NCI-H82 treated with DMSO at 0.1 percent for 48 hours (cell line): ENCODE data around the gene SLC2A13.
A peak's percentile ranks its signal among the peaks of the same experiment; 100 is the strongest.

Experiments used
- DNase-seq: peaks from one replicate; lab custom pipeline; 2025; ENCODE audit not compliant: unreplicated experiment; lab: John Stamatoyannopoulos, UW

The SLC2A13 gene

GRCh38 chr12:40002178-40003169 is 103.4 kb downstream of the SLC2A13 start:
- DNase-seq, result no peak

GRCh38 chr12:40001406-40001805 is 104.5 kb downstream of the SLC2A13 start:
- DNase-seq, result no peak

- no peak for DNase-seq
Observed at GRCh38 chr12:40000884-40001283, 105.0 kb downstream of the SLC2A13 start.

GRCh38 chr12:39993268-39993667 is 112.6 kb downstream of the SLC2A13 start:
- DNase-seq, result no peak

GRCh38 chr12:39990122-39991101 is 115.5 kb downstream of the SLC2A13 start:
- peak; percentile 6 for DNase-seq

- DNase-seq, result no peak
Observed at GRCh38 chr12:39989501-39989900, 116.4 kb downstream of the SLC2A13 start.

- DNase-seq, result no peak
Observed at GRCh38 chr12:39988574-39988973, 117.3 kb downstream of the SLC2A13 start.

- DNase-seq, result no peak
Observed at GRCh38 chr12:39986674-39987073, 119.2 kb downstream of the SLC2A13 start.

- DNase-seq, result no peak
Observed at GRCh38 chr12:39984670-39985069, 121.2 kb downstream of the SLC2A13 start.

GRCh38 chr12:39975374-39975918 is 130.4 kb downstream of the SLC2A13 start:
- DNase-seq, result no peak

GRCh38 chr12:39972119-39972518 is 133.8 kb downstream of the SLC2A13 start:
- no peak for DNase-seq

- DNase-seq, result no peak
Observed at GRCh38 chr12:39971348-39971747, 134.5 kb downstream of the SLC2A13 start.

GRCh38 chr12:39966721-39967120 is 139.2 kb downstream of the SLC2A13 start:
- no peak for DNase-seq

GRCh38 chr12:39966256-39966655 is 139.6 kb downstream of the SLC2A13 start:
- DNase-seq, result no peak

GRCh38 chr12:39959467-39959866 is 146.4 kb downstream of the SLC2A13 start:
- DNase-seq, result no peak

GRCh38 chr12:39959031-39959430 is 146.8 kb downstream of the SLC2A13 start:
- no peak for DNase-seq

- DNase-seq, result no peak
Observed at GRCh38 chr12:39958377-39958776, 147.5 kb downstream of the SLC2A13 start.

- DNase-seq, result no peak
Observed at GRCh38 chr12:39956725-39957124, 149.2 kb downstream of the SLC2A13 start.

GRCh38 chr12:39946361-39947280 is 159.3 kb downstream of the SLC2A13 start:
- DNase-seq, result no peak

- DNase-seq, result no peak
Observed at GRCh38 chr12:39937119-39937518, 168.8 kb downstream of the SLC2A13 start.
